OCI-LY1 (cell line): ENCODE measurements around the gene ZNF555.

Experiments
- H2AFZ ChIP-seq: fragments of 200-600 bp; sonication (generic), shearing (Covaris generic); 2 replicates; pipeline ENCODE4 v1.6.0; 2014; ENCODE audit warnings: antibody characterized with exemption, mild to moderate bottlenecking, low read length
- H3F3A ChIP-seq: fragments of 200-600 bp; sonication (generic), shearing (Covaris generic); 2 replicates; pipeline ENCODE4 v1.6.0; 2014; ENCODE audit warnings: mild to moderate bottlenecking, antibody characterized with exemption, low read length, moderate library complexity; ENCODE audit not compliant: insufficient read depth
- H3K27ac ChIP-seq: fragments of 200-600 bp; sonication (generic); 2 replicates; pipeline ENCODE4 v1.5.1; 2014; ENCODE audit warnings: low read length, mixed run types, mild to moderate bottlenecking, low read depth; ENCODE audit not compliant: poor library complexity, severe bottlenecking
- H3K27me3 ChIP-seq: fragments of 200-600 bp; sonication (generic); 2 replicates; pipeline ENCODE4 v1.6.0; 2014; ENCODE audit warnings: antibody characterized with exemption, mild to moderate bottlenecking, low read length, moderate library complexity; ENCODE audit not compliant: insufficient read depth
- H3K36me3 ChIP-seq: fragments of 200-600 bp; sonication (generic); 2 replicates; pipeline ENCODE4 v1.6.1; 2014; ENCODE audit warnings: mild to moderate bottlenecking, antibody characterized with exemption, low read length, moderate library complexity, mixed read lengths; ENCODE audit not compliant: insufficient read depth
- H3K4me1 ChIP-seq: fragments of 200-600 bp; sonication (generic); 2 replicates; pipeline ENCODE4 v1.5.1; 2014; ENCODE audit warnings: mild to moderate bottlenecking, low read length, moderate library complexity; ENCODE audit not compliant: insufficient read depth, severe bottlenecking
- H3K4me2 ChIP-seq: fragments of 200-600 bp; sonication (generic), shearing (Covaris generic); 2 replicates; pipeline ENCODE4 v1.6.1; 2014; ENCODE audit warnings: low read length
- H3K4me3 ChIP-seq: fragments of 200-600 bp; sonication (generic); 2 replicates; pipeline ENCODE4 v1.5.1; 2014; ENCODE audit warnings: low read length, low read depth, mild to moderate bottlenecking, mixed read lengths; ENCODE audit not compliant: poor library complexity, severe bottlenecking
- H3K79me2 ChIP-seq: fragments of 200-600 bp; shearing (Covaris generic); 2 replicates; pipeline ENCODE4 v1.6.1; 2016; ENCODE audit warnings: mixed run types, low read length, mixed read lengths; ENCODE audit not compliant: insufficient read depth
- H3K9ac ChIP-seq: fragments of 200-600 bp; sonication (generic), shearing (Covaris generic); 2 replicates; pipeline ENCODE4 v1.6.1; 2014; ENCODE audit warnings: mild to moderate bottlenecking, low read length, mixed read lengths
- H3K9me2 ChIP-seq: fragments of 200-600 bp; sonication (generic), shearing (Covaris generic); 2 replicates; pipeline ENCODE4 v1.6.1; 2014; ENCODE audit warnings: low read depth, mild to moderate bottlenecking, low read length, mixed read lengths
- H3K9me3 ChIP-seq: fragments of 200-600 bp; shearing (Covaris generic); 2 replicates; pipeline ENCODE4 v1.6.1; 2014; ENCODE audit warnings: low read length, mixed read lengths
- H4K20me1 ChIP-seq: fragments of 200-600 bp; sonication (generic), shearing (Covaris generic); 2 replicates; pipeline ENCODE4 v1.6.0; 2016; ENCODE audit warnings: mild to moderate bottlenecking, low read length; ENCODE audit not compliant: insufficient read depth
- CTCF ChIP-seq: fragments of 200-600 bp; sonication (generic), shearing (Covaris generic); IDR thresholded peaks from 2 replicates; pipeline ENCODE4 v1.5.1; 2017; ENCODE audit warnings: mild to moderate bottlenecking, antibody characterized with exemption, low read length, moderate library complexity, mixed read lengths
- EZH2 ChIP-seq: fragments of 200-600 bp; sonication (generic), shearing (Covaris generic); IDR thresholded peaks from 2 replicates; pipeline ENCODE4 v1.8.0; 2017; ENCODE audit warnings: borderline replicate concordance, mixed run types, mild to moderate bottlenecking, antibody characterized with exemption, low read length, moderate library complexity, mixed read lengths

ZNF555 gene

GRCh38 chr19:2798733-2799132 is 42.5 kb upstream of the ZNF555 start:
- no peaks in the 10 kb centered on the region for H3K9me2 ChIP-seq
- peaks cover 95% of the 10 kb centered on the region for H3K36me3 ChIP-seq
- no peak for TF ChIP-seq CTCF
- no peak for TF ChIP-seq EZH2
- H4K20me1 ChIP-seq: no peaks in the 10 kb centered on the region
- H3K27me3 ChIP-seq: no peaks in the 10 kb centered on the region
- H3K9ac ChIP-seq: no peak overlapping the region
- no peaks in the 10 kb centered on the region for H3K79me2 ChIP-seq
- no peak overlapping the region for H3K4me3 ChIP-seq
- no peaks in the 10 kb centered on the region for H3K4me1 ChIP-seq
- no peak overlapping the region for H2AFZ ChIP-seq
- H3F3A ChIP-seq: no peaks in the 10 kb centered on the region
- no peaks in the 10 kb centered on the region for H3K9me3 ChIP-seq
- no peak overlapping the region for H3K27ac ChIP-seq
- H3K4me2 ChIP-seq: no peak overlapping the region

DNA sequence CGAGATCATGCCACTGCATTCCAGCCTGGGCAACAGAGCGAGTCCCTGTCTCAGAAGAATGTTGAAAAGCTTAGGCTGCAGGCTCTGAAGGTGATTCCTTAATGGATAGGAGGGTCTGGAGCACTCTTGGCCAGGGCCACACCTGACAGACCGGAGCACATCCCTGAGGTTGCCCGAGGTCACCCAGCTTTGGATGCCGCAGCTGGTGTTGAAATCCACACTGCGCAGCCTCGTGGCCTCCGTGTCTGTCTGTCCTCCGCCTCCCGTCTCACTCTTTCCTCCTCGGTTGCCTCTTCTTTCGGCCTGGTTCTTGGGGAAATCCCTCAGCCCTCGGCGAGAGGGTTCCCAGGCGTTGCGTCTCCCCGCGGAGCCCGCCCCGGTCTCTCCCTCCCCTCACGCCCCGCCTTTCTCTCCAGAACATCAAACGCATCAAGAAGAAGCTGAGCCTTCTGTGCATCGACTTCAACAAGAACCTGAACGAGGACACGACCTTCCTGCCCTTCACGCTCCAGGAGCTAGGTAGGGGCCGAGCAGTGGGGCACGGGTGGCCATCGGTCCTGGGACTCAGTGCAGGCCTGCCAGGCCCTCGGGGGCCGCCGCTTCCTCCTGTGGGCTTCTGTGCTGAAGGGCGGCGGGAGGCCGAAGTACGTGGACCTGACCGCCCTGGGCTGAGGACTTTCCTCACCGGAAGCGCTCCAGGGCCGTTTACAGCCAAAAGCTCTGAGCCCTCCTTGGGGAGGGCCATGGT is 41.8 kb upstream of the ZNF555 start:
- no peaks in the 10 kb centered on the region for H3K79me2 ChIP-seq
- no peaks in the 10 kb centered on the region for H3K9me2 ChIP-seq
- no peaks in the 10 kb centered on the region for H3K4me1 ChIP-seq
- H3K27me3 ChIP-seq: no peaks in the 10 kb centered on the region
- H3K9me3 ChIP-seq: no peaks in the 10 kb centered on the region
- H3K4me2 ChIP-seq: no peak overlapping the region
- no peak overlapping the region for H3K4me3 ChIP-seq
- no peak for TF ChIP-seq CTCF
- H3K9ac ChIP-seq: no peak overlapping the region
- H3K27ac ChIP-seq: no peak overlapping the region
- no peak overlapping the region for H2AFZ ChIP-seq
- no peaks in the 10 kb centered on the region for H3F3A ChIP-seq
- H3K36me3 ChIP-seq: peaks cover 95% of the 10 kb centered on the region
- no peaks in the 10 kb centered on the region for H4K20me1 ChIP-seq

DNA sequence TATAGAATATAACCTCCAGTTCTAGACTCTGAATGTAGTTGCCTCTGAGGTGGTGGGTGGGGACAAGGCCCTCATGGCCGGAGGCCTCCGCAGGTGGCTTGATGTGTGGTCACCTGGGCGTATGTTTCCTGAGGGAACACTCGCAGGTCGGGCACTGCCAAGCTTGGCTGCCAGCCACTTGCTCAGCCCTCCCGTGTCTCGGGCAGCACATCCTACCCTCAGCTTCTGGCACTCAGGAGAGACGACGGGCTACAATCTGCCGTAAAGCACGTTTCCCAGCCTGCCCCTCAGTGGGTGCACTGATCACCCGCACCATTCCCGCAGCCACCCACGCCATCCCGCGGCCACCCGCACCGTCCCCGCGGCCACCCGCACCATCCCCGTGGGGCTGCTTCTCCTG is 40.8 kb upstream of the ZNF555 start:
- H3K79me2 ChIP-seq: no peaks in the 10 kb centered on the region
- H3K36me3 ChIP-seq: peaks cover 96% of the 10 kb centered on the region
- H3K4me3 ChIP-seq: no peak overlapping the region
- no peaks in the 10 kb centered on the region for H4K20me1 ChIP-seq
- H3K9ac ChIP-seq: no peak overlapping the region
- no peaks in the 10 kb centered on the region for H3K27me3 ChIP-seq
- H3K4me1 ChIP-seq: no peaks in the 10 kb centered on the region
- TF ChIP-seq EZH2: no peak
- no peak for TF ChIP-seq CTCF
- H2AFZ ChIP-seq: no peak overlapping the region
- H3K9me2 ChIP-seq: no peaks in the 10 kb centered on the region
- H3K27ac ChIP-seq: no peak overlapping the region
- H3K4me2 ChIP-seq: no peak overlapping the region
- H3K9me3 ChIP-seq: no peaks in the 10 kb centered on the region
- H3F3A ChIP-seq: no peaks in the 10 kb centered on the region
